Activated naive CD4-positive, alpha-beta T cell treated with anti-CD3 and anti-CD28 coated beads, Interleukin-2, amount 50 U/mL, for 72 hours (primary cell): ENCODE results near the gene SLC35F4. TPM values are rescaled to one million over a fixed set of nuclear protein-coding genes. Genes with fewer than 3 reads are reported as not detected.
A peak's percentile ranks its signal among the peaks of the same experiment; 100 is the strongest.

ENCODE experiments used
- ATAC-seq, 2 donors: fragments of 150-1000 bp; cut with Tn5 transposase; 2 replicates each; pipeline ENCODE4 v1.10.0; 2021; ENCODE audit warnings: mild to moderate bottlenecking in 2 of 2, moderate library complexity in 2 of 2
- DNase-seq, 2 donors: peaks; one replicate each; pipeline ENCODE4 v3.0.0; 2021 to 2022; ENCODE audit warnings: low spot score in 2 of 2
- H3K27ac Mint-ChIP-seq, 2 donors: one replicate each; pipeline ENCODE4 v1.8.0; 2022; ENCODE audit warnings: mild to moderate bottlenecking in 2 of 2, mixed read lengths in 2 of 2
- H3K36me3 Mint-ChIP-seq, 2 donors: one replicate each; pipeline ENCODE4 v1.8.0; 2022; ENCODE audit warnings: mixed read lengths in 2 of 2
- H3K9me3 Mint-ChIP-seq, 2 donors: one replicate each; pipeline ENCODE4 v1.8.0; 2022; ENCODE audit warnings: mixed read lengths in 2 of 2
- total RNA-seq, 2 donors: library from RNA; stranded (reverse); gene quantifications; one replicate each; pipeline ENCODE4 v1.2.3, GENCODE V29; 2022

SLC35F4 gene
- total RNA-seq, 2 donors from 2014 or later: not detected

DNA sequence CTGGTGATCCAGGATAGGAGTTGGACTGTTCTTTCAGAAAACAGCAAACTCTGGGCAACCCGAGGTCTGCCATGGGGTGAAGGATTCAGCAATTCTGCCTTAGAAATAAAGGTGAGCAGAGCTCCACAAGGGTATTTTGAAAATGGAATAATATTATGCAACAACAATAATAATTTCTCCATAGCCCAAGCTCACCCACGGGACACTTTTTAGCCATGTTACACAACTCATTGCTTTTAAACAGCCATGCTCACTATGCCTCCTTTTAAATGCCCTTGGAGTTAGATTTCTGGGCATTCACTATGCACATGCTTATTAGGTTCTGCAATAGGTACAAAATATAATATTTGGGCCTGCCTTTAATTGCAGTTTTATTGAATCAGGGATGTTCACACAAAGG is 37.2 kb downstream of the SLC35F4 start:
- peaks cover 10 to 18% of the 10 kb centered on the region in 2 donors for H3K9me3 Mint-ChIP-seq
- no peak for ATAC-seq
- no peak overlapping the region for H3K27ac Mint-ChIP-seq
- H3K36me3 Mint-ChIP-seq: no peaks in the 10 kb centered on the region
- DNase-seq: no peak

DNA sequence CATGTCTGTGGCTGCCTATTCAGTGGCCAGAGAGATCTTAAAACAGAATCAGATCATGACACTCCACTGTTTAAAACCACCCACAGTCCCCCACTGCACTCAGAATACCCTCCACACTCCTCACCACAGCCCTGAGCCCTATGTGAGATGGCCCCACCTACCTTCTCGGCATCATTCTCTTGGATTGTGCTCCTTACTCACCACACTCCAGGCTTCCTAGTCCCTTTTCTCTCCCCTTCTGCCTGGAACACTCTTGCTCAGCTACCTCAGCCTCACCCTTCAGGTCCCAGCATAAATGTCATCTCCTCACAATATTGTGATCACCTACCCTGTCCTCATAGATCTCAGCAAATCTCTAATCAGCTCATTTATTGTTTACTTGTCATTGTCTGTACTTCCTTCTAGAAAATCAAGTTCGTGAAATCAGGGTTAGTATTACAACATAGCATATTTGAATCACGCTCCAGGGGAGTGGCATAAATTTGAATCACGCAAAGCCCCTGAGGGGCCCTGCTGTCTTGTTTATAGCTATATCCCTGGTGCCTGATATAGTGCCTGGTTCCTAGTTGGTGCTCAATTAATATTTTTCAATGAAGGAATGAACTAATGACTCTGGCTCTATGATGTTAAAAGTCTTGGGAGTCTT is 42.8 kb downstream of the SLC35F4 start:
- no peak overlapping the region for H3K27ac Mint-ChIP-seq
- DNase-seq: no peak
- ATAC-seq: no peak
- peaks cover 6 to 23% of the 10 kb centered on the region in 2 donors for H3K9me3 Mint-ChIP-seq
- H3K36me3 Mint-ChIP-seq: no peaks in the 10 kb centered on the region

DNA sequence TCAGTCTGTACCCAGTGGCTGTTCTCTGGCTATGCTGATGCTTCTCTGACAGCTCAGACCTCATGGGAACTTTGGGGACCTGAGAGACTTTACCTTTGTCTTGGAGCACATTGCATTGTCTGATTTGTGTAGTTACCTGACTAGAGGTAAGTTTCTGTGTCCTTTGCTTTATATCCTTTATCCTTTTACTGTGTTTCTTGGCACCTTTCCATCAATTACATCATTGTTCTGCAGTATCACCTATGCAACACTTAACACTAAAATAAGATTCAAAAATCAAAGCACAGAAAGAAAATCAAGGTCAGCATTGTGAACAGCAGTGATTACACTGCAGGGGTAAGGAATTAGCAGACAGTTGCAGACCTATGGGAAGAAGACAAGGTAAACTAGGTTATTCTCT is 43.8 kb downstream of the SLC35F4 start:
- no peak for DNase-seq
- Mint-ChIP-seq H3K9me3 (peaks cover 6 to 23% of the 10 kb centered on the region in 2 donors), H3K27ac (no peak overlapping the region), H3K36me3 (no peaks in the 10 kb centered on the region)
- no peak for ATAC-seq

- peaks cover 9 to 17% of the 10 kb centered on the region in 2 donors for H3K9me3 Mint-ChIP-seq
- DNase-seq (no peak), ATAC-seq (no peak)
- no peak overlapping the region for H3K27ac Mint-ChIP-seq
- no peaks in the 10 kb centered on the region for H3K36me3 Mint-ChIP-seq
Measured at GRCh38 chr14:57820581-57820980, 45.3 kb downstream of the SLC35F4 start.

DNA sequence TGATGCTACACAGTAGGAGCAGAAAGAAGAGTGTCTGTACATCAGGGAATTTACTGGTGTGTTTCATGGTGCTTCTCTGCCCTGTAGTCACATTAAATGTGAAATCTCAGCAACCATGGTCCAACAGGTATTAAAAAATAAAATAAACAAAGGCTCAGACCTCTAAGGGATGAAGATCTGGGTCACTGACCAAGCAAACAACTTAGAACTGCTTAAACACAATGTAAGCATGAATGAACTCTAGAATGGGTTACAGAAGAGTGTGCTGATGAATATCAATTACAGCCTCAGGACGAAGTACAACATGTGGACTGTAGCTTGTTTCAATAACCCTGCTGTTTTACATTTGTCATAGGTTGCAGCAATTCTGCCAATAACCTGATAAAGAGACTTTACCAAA is 47.4 kb downstream of the SLC35F4 start:
- H3K9me3 Mint-ChIP-seq: peaks cover 3 to 5% of the 10 kb centered on the region in 2 donors
- no peak for DNase-seq
- H3K27ac Mint-ChIP-seq: no peak overlapping the region
- H3K36me3 Mint-ChIP-seq: no peaks in the 10 kb centered on the region
- ATAC-seq: no peak

DNA sequence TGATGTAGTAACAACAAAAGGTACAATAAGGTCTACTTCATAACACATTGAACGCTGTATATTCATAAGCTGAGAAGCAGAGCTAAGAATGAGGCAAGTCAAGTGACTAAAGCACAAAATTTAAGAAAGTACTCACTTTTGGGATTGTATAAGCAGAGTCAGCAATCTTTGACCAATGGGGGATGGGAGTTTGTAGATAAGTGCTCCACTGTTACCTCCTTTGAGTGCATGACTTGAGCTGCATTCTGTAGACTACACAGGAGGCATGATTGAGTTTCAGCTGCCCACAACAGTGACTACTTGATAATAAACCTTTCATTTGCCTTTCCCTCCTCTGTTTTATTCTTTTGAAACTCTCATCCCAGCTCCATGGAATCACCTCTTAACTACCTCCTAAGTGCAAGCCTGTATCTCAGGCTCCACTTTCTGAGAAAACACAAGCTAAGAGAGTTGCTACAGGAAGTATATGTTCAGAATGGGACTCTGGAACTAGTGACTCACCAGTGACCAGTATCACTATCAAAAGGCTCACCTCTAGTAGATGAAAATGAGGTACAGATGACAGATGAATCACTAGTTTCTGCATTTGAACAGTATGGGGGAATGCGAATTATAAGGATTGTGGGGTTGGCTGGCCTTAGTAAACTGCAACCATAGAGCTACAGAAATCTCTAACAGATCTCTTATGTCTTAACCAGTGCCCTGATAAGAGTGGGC is 49.2 kb downstream of the SLC35F4 start:
- ATAC-seq (peak; percentile 80 to 96), DNase-seq (peak in 1 of 2 donors; percentile 4)
- peaks cover 0 to 3% of the 10 kb centered on the region in 2 donors for H3K9me3 Mint-ChIP-seq
- no peak overlapping the region for H3K27ac Mint-ChIP-seq
- no peaks in the 10 kb centered on the region for H3K36me3 Mint-ChIP-seq

- Mint-ChIP-seq H3K27ac (no peak overlapping the region), H3K9me3 (peaks cover 0 to 3% of the 10 kb centered on the region in 2 donors), H3K36me3 (no peaks in the 10 kb centered on the region)
- ATAC-seq (no peak), DNase-seq (no peak)
Measured at GRCh38 chr14:57814726-57815125, 51.2 kb downstream of the SLC35F4 start.

GRCh38 chr14:57812741-57813140 is 53.2 kb downstream of the SLC35F4 start:
- H3K27ac Mint-ChIP-seq: no peak overlapping the region
- DNase-seq: no peak
- ATAC-seq: no peak
- H3K36me3 Mint-ChIP-seq: no peaks in the 10 kb centered on the region
- peaks cover 0 to 3% of the 10 kb centered on the region in 2 donors for H3K9me3 Mint-ChIP-seq

DNA sequence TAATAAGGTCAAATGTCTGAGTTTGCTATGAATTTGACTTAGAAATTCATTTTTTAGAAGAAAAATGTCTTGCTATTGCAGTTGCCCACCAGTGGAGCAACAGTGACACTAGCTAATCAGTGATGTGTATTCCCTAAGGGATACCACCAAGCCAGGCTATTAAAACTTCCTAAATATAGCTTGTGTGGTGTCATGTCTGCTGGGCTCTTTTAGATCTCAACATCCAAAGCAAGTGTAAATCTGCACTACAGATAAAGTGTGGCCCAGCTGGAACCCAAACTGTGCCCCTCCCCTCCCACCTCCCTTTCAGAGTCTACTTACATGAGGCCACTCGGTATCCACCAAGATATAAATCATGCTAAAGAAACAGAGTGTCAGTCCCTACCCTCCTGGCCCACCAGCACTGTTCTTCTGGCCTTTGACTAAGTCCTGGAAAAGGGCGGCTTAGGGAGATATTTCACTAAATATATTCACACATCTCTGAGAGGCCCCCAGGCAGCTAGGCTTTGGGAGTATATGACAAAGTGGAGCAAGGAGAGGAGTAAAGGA is 53.8 kb downstream of the SLC35F4 start:
- Mint-ChIP-seq H3K27ac (no peak overlapping the region), H3K36me3 (no peaks in the 10 kb centered on the region), H3K9me3 (peaks cover 0 to 3% of the 10 kb centered on the region in 2 donors)
- ATAC-seq (no peak), DNase-seq (no peak)

DNA sequence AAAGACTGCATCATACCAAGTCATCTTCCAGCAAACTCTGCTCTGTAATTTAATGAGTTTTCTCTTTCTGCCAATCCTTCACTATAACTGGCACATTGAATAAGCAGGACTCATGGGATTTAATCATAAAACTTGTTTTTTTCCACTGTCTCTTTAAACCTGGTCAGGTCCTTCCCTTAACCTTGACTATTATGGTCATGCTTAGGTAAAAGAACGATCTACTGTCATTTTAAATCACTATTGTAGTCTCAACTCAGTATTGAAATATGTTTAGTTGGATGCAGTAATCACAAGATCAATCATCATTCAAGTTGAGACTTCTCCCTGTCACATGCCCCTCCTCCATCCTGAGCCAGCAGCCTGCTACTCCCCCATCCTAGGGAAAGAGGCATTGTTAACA is 56.1 kb downstream of the SLC35F4 start:
- Mint-ChIP-seq H3K36me3 (no peaks in the 10 kb centered on the region), H3K9me3 (no peaks in the 10 kb centered on the region), H3K27ac (no peak overlapping the region)
- no peak for ATAC-seq
- no peak for DNase-seq

- no peak for ATAC-seq
- DNase-seq: no peak
- Mint-ChIP-seq H3K9me3 (peaks cover 6 to 11% of the 10 kb centered on the region in 2 donors), H3K36me3 (no peaks in the 10 kb centered on the region), H3K27ac (no peak overlapping the region)
Measured at GRCh38 chr14:57797160-57797559, 68.7 kb downstream of the SLC35F4 start.

- no peak for ATAC-seq
- no peak for DNase-seq
- peaks cover 6 to 9% of the 10 kb centered on the region in 2 donors for H3K9me3 Mint-ChIP-seq
- H3K36me3 Mint-ChIP-seq: no peaks in the 10 kb centered on the region
- no peak overlapping the region for H3K27ac Mint-ChIP-seq
Measured at GRCh38 chr14:57796556-57796955, 69.3 kb downstream of the SLC35F4 start.

DNA sequence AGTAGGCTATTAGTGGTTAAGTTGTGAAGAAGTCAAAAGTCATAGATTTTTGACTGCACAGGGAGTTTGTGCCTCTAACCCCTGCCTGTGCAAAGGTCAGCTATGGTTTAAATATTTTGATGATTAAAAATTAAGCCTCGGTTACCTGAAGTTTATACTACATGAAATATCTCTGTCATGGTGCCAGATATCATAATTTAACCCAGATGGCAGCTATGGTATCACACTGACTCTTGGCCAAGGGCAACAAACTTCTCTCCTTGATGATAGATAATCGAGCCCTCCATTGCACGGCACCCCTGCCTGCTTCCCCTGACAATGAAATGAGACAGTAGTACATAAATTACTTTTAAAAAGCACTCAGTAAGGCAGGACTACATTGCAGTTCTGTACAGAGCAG is 80.8 kb downstream of the SLC35F4 start:
- Mint-ChIP-seq H3K36me3 (peaks cover 17 to 22% of the 10 kb centered on the region in 2 donors), H3K27ac (no peak overlapping the region), H3K9me3 (peaks cover 38 to 46% of the 10 kb centered on the region in 2 donors)
- DNase-seq (no peak), ATAC-seq (no peak)

- H3K36me3 Mint-ChIP-seq: peaks cover 7 to 12% of the 10 kb centered on the region in 2 donors
- peaks cover 6 to 9% of the 10 kb centered on the region in 2 donors for H3K9me3 Mint-ChIP-seq
- no peak for DNase-seq
- no peak for ATAC-seq
- H3K27ac Mint-ChIP-seq: no peak overlapping the region
Measured at GRCh38 chr14:57771801-57772200, 94.1 kb downstream of the SLC35F4 start.

DNA sequence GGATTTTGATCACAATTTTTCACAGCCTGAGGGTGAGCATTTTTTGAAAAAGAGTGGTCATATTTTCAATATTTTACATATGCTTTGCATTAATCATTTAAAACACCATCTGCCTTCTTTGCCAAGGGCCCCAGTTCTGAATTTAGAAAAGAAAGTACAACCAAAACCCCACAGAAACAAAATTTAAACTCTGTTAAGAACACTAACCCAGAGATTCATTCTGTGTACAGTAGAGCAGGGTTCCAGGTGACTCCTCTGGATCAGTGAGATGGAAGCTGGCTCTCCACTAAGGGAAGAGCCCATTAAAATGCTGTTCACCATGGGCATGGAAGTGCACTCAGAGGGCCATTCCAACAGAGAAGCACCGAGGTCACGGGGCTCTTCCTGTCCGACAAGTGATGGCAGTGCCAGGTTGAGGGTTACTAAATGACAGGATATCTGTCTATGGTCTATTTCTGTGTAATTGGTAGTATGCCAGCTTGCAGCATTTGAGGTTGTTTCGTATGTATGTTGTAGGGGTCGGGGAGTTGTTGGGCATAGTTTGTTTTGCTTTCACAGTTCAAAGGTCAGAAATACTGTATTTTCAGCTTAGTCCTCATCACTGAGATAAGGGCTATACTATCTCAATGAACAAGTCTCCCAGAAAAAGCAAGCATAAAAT is 95.9 kb downstream of the SLC35F4 start:
- Mint-ChIP-seq H3K27ac (no peak overlapping the region), H3K36me3 (peaks cover 0 to 4% of the 10 kb centered on the region in 2 donors), H3K9me3 (peaks cover 0 to 4% of the 10 kb centered on the region in 2 donors)

DNA sequence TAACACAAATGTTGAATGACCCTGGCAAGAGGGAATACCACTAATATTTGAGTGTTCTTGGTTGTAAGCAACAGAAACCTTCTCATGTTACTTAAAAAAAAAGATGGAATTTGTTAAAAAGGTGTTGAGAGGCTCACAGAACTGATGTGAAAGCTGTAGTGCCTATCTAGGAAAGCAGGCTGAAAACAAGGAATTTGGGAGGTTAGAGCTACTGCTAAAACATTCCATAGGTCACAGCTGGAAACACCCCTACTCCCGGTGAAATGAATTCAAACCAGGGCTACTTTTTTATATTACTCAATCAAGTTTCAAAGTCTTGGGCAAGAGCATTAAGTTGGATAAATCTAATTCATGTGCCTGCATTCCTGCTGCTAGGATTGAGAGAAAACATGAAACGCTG is 104.1 kb downstream of the SLC35F4 start:
- no peaks in the 10 kb centered on the region for H3K36me3 Mint-ChIP-seq
- no peak for DNase-seq
- peaks cover 4 to 5% of the 10 kb centered on the region in 2 donors for H3K9me3 Mint-ChIP-seq
- H3K27ac Mint-ChIP-seq: no peak overlapping the region
- ATAC-seq: no peak

More for the DNA sequence above, 95.9 kb downstream of the SLC35F4 start:
- ATAC-seq (no peak), DNase-seq (no peak)

GRCh38 chr14:57760896-57761295 is 105.0 kb downstream of the SLC35F4 start:
- peaks cover 4 to 5% of the 10 kb centered on the region in 2 donors for H3K9me3 Mint-ChIP-seq
- DNase-seq: no peak
- ATAC-seq: no peak
- no peak overlapping the region for H3K27ac Mint-ChIP-seq
- H3K36me3 Mint-ChIP-seq: no peaks in the 10 kb centered on the region
